ENCODE results near the gene SDF2.
"Not testable (repeated sequence)": the region's sequence is repeated elsewhere in the genome, so short reads cannot be mapped to it uniquely, and the experiment has no call there.

The SDF2 gene

DNA sequence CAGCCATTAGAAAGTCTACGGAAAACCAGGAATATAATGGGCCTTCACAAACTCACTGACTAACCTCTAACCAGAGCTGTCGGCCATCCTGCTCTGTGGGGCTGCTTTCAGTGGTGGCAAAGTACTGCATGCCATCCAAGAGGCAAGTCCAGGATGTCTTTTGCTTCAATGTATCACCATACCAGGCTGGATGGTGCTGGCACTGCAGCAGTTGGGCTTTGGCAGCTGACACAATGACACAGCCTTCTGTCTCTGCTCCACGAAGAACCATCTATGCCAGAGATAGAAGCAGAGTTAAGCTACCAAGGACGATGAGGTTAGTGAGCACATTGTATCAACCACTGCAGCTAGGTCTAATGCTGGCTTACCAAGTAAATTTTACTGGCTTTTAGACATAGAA is 38.0 kb downstream of the SDF2 start:
- no peak for DNase-seq

DNA sequence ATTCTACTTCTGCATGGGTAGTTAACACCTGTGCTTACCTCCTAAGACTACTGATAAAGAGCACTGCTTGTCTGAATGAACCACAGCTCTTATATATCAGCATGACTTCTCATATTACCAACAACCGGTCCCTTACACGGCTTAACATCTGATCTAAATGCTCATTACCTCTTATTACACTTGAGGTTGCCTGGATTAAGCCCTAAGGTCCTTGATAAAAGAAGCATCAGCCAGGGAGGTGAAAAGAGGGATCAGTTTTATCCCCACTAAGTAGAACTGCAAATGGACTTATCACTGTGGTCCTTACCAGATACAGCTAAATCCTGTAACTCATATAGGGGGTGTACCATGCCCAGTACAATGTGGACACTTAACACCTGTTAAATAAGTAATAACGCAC is 39.5 kb downstream of the SDF2 start:
- no peak for DNase-seq

DNA sequence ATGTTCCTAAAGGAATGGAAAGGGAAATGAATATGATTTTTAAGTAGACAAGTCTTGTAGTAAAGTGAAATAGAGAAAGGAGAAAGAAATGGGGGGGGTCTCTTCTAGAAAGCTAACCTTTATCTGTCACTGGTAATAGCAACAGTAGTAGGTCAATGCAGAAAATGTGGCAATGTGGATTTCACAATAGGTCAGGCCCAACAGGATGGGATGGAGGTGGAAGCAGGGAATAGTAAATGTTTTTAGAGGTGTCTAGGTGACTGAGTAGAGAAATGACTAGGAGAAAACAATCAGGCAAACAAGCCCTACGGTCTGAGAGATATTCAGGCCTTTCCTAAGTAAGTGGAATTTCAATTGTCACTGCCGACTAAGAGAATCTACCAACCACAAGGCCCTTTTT is 41.7 kb downstream of the SDF2 start:
- no peak for DNase-seq

- no peak for DNase-seq
Measured at GRCh38 chr17:28618464-28618863, 43.2 kb downstream of the SDF2 start.

GRCh38 chr17:28616281-28616680 is 45.4 kb downstream of the SDF2 start:
- no peak for DNase-seq

DNA sequence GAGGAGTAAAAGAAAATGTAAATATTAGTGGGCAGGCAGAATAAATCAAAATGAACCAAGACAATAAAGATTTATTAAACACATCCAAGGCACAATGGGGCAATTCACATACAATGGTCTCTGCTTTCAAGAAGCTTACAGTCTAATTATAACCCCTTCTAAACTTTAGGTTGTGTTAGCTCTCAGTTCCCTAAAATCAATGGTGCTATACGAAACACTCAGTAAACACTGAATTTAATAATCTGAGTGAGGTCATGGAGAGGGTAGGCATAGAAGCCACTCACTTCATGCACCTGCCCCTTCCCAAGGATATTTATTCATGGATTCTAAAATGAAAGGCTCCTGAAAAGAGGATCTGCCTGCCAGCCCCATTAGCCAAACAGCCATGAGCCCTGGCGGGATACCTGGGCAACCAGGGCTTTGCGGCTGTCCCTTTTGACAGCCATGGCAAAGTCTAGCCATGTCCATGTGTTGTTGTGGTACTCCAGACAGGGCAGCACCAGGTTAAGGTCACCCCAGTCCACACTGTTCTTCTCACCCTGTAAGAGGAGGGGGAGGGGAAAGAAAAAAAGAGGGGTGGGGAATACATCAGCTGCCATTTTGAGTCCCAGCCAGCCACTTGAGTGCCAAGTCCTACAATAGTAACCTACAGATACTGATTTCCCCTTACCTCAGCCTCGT is 46.3 kb downstream of the SDF2 start:
- DNase-seq = no peak

GRCh38 chr17:28613931-28614381 is 47.8 kb downstream of the SDF2 start, which contains the start of gene RSKR:
TSS of gene RSKR (minus strand) at chr17:28614185. CDS start at chr17:28614161, 24 bp downstream.
- no peak for DNase-seq

GRCh38 chr17:28612936-28613872 is 48.5 kb downstream of the SDF2 start:
- peak; percentile 29 for DNase-seq

DNA sequence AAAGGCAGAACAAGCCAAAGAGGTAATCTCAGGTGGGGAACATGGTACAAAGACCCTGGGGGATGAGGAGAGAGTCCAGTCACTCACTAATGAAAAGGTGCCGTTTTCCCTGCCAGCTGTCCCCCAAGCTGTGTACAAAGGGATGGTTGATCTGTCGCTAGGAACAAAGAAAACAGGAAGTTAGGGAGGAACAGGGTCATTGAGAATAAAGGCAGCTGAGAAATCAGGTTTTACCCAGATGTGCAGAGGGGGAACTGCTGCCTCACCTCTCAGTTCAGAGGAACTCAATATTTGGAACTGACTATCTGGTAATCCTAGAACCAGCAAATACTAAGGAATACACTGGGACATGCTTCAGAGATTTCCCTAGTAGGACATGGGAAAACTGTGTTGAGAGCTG is 49.2 kb downstream of the SDF2 start:
- DNase-seq = no peak

DNA sequence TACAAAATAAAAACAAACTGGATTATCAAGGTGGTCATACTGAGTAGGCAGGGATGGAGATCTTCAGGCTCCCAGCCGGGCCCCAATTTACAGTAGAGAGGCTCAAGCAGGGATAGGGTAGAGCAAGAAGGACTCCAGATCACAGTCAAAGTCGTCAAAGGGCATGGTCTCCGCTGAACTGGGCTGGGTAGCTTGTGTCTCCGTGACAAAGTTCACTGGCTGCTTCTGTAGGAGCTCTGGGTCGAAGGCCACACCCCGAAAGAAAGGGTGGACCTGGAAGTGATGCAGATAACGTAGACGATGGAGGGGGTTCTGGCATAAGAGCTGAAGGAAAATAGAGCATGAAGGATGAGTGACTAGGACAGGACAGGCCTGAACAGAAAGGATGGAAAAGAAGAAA is 51.3 kb downstream of the SDF2 start:
- no peak for DNase-seq

DNA sequence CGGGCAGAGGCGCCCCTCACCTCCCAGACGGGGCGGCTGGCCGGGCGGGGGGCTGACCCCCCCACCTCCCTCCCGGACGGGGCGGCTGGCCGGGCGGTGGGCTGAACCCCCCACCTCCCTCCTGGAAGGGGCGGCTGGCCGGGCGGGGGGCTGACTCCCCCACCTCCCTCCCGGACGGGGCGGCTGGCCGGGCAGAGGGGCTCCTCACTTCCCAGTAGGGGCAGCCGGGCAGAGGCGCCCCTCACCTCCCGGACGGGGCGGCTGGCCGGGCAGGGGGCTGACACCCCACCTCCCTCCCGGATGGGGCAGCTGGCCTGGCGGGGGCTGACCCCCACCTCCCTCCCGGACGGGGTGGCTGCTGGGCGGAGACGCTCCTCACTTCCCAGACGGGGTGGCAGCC is 57.7 kb downstream of the SDF2 start:
- not testable (repeated sequence) for DNase-seq

DNA sequence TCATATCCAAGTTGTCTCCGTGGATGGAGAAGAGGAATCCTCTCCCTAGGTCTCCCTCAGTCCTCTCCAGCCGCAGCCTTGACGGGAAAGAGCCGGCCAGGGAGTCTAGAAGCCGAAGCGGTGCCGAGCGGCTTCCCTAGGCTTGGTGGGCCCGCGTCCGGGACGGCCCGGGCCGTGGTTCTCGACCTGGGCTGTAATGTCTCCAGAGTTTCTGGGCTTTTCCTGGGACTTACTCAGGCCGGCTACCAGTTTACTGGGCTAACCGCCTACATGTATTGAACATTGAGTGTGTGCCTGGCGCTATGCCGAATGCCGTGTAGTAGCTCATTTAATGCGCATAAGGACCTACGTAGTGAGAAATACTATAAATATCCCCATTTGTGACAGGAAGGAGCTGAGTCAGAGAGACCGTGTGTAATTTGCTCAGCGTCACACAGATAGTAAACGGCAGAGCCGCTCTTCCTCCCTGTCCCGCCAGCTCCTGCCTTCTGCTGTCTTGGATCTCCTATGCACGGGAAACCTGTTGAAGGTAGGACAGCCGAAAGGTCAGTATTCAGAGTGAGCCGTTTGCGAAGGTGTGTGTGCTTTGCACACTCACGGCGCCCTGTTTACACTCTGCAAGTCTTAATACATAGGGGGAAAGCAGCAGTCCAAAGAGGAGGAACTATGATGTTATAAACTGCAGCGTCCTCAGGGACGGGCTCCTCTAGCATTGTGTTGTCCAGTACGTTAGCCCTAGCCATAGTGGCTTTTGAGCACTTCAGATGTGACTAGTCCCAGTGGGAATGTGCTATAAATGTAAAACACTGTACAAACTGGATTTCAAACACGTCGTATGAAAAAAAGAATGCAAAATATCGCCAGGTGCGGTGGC is 62.2 kb downstream of the SDF2 start:
- DNase-seq = peak; percentile 53

DNA sequence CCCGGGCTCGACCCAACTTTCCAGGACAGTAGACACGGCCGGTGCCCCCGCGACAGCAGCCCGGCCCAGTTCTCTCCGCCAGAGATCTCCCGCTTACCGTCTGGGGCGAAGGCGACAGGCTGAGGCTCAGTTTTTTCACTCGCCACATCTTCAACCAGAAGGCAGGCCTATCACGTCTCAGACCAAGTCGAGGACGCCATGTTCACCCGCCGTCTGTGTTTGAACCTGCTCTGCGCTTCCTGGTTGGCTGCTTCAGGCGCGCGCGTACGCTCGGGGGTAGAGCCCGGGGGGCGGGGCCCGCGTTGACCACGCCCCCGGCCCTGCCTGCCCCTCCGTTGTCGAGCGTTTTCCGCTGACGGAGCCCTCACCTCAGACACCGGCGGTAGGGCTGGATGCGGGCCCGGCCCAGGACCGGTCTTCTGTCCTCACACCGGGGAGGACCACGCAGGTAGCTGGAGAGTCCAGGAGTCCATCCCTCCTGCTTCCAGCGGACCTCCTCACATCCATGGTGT is 62.9 kb downstream of the SDF2 start, which contains the start of gene SPAG5:
Gene SPAG5 (minus strand): TSS at position 227 of the 512 bp plus-strand sequence. CDS start 79 bp downstream, at position 148.
- peak; percentile 91 for DNase-seq

DNA sequence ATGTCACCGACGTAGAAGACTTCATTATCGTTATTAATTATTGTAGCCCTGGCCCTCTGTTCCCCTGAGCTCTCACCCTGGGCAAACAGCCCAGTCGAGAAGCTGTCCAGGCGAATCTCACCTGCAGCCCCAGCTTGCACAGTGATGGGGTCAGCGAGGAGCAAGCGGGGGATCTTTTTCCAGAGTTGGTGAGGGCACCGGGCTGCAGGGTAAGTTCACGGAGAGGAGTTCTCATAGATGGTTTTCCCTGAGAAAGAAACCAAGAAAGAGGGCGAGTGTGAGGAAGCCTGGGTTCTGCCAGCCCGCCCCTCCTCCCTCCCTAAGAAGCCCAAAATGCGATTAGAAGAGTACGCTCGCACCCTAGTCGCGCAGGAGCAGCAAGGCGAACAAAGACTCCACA is 63.3 kb downstream of the SDF2 start:
- no peak for DNase-seq

Data from activated T-cell treated with anti-CD3 and anti-CD28 coated beads for 4 hours (primary cell).